ENCODE results near the gene ECI2.

- TF ChIP-seq CTCF (IDR thresholded peaks at IDR 0.05), result no peak
- TF ChIP-seq POLR2A (IDR thresholded peaks at IDR 0.05), result no peak
These were observed 9.7 kb upstream of the ECI2 start for GRCh38 chr6:4145083-4145482.

All from esophagus squamous epithelium (tissue), 4 donors.